Activated T-cell treated with anti-CD3 and anti-CD28 coated beads, Interleukin-2, amount 50 U/mL, for 4 hours (primary cell): ENCODE data around the gene XCR1. TPM values are rescaled to one million over a fixed set of nuclear protein-coding genes. Genes with fewer than 3 reads are reported as not detected.

ENCODE experiments used
- ATAC-seq, 2 donors: fragments of 200-7000 bp; cut with Tn5 transposase; one replicate each; pipeline ENCODE4 v1.10.0; 2021
- DNase-seq: peaks from one replicate; pipeline ENCODE4 v3.0.0-alpha.2; 2020
- H3K27me3 Mint-ChIP-seq: one replicate; pipeline ENCODE4 v1.8.0; 2021; ENCODE audit warnings: low read depth, mixed read lengths
- H3K36me3 Mint-ChIP-seq: one replicate; pipeline ENCODE4 v1.8.0; 2022; ENCODE audit warnings: mixed read lengths; ENCODE audit not compliant: insufficient read depth
- H3K4me1 Mint-ChIP-seq: one replicate; pipeline ENCODE4 v1.8.0; 2021; ENCODE audit warnings: low read depth, mixed read lengths
- H3K4me3 Mint-ChIP-seq: one replicate; pipeline ENCODE4 v1.8.0; 2021; ENCODE audit warnings: mild to moderate bottlenecking, moderate library complexity, mixed read lengths
- H3K9me3 Mint-ChIP-seq: one replicate; pipeline ENCODE4 v1.8.0; 2021; ENCODE audit warnings: mixed read lengths
- total RNA-seq, 3 donors: library from RNA; stranded (reverse); gene quantifications; one replicate each; pipeline ENCODE4 v1.2.1, GENCODE V29; 2021

The XCR1 gene
- total RNA-seq, 3 donors from 2014 or later = not detected

- ATAC-seq (no peak), DNase-seq (no peak)
- Mint-ChIP-seq H3K36me3 (peaks cover 24% of the 10 kb centered on the region), H3K9me3 (no peaks in the 10 kb centered on the region), H3K27me3 (no peaks in the 10 kb centered on the region), H3K4me3 (no peak overlapping the region), H3K4me1 (peaks cover 70% of the 10 kb centered on the region)
These were observed 38.9 kb downstream of the XCR1 start for GRCh38 chr3:45988362-45988761.

DNA sequence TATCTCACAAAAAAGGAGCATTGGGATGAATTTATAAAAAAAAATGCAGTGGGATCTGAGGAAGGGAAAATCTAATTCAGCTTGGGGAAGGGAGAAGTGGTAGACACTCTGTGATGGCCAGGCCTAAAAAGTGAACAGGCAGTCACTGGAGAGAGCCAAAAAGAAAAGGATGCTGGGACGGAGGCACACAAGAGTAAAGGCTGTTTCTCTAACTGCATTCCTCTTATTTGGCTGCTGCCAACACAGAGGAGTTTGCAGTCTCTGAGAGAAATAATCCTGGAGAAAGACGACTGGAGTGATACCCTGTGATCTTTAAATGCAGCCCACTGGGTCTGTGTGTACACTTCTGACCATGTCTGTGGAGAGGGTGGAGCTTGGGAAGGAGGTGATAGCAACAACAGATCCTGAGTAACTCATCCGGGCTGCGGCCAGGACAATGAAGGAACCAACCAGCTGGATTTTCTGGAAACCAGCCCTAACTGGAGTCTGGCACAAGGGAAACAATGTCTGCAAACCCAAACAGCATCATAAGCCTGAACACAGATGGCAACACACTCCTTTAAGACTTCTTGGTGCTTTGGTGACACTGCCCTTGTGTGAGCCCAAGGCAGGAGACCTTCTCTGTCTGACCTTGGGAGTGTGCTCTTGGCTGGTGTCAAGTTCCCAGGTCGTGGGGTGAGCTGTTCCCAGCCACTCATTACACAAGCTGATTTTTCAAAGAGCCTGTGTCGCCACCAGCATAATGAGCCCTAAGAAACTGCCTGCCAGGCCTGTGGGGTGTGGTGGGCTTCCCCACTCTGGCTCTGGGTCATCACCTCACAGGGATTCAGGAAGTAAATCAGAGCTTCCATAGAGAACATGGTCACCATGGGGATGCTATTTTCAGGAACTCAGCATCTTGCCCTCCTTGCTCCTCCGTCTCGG lies 39.7 kb downstream of the XCR1 start:
- Mint-ChIP-seq H3K9me3 (no peaks in the 10 kb centered on the region), H3K4me1 (peaks cover 62% of the 10 kb centered on the region), H3K4me3 (no peak overlapping the region), H3K36me3 (peaks cover 30% of the 10 kb centered on the region), H3K27me3 (no peaks in the 10 kb centered on the region)
- DNase-seq (no peak), ATAC-seq (no peak)

- H3K4me3 Mint-ChIP-seq = no peak overlapping the region
- H3K4me1 Mint-ChIP-seq = peaks cover 55% of the 10 kb centered on the region
- peaks cover 35% of the 10 kb centered on the region for H3K36me3 Mint-ChIP-seq
- no peaks in the 10 kb centered on the region for H3K9me3 Mint-ChIP-seq
- DNase-seq = no peak
- H3K27me3 Mint-ChIP-seq = no peaks in the 10 kb centered on the region
- ATAC-seq = no peak
These were observed 40.8 kb downstream of the XCR1 start for GRCh38 chr3:45986303-45986982.

GRCh38 chr3:45985532-45986302 lies 41.6 kb downstream of the XCR1 start:
- Mint-ChIP-seq H3K36me3 (peaks cover 40% of the 10 kb centered on the region), H3K9me3 (no peaks in the 10 kb centered on the region), H3K4me1 (peaks cover 59% of the 10 kb centered on the region), H3K4me3 (no peak overlapping the region), H3K27me3 (no peaks in the 10 kb centered on the region)
- ATAC-seq (no peak), DNase-seq (no peak)

DNA sequence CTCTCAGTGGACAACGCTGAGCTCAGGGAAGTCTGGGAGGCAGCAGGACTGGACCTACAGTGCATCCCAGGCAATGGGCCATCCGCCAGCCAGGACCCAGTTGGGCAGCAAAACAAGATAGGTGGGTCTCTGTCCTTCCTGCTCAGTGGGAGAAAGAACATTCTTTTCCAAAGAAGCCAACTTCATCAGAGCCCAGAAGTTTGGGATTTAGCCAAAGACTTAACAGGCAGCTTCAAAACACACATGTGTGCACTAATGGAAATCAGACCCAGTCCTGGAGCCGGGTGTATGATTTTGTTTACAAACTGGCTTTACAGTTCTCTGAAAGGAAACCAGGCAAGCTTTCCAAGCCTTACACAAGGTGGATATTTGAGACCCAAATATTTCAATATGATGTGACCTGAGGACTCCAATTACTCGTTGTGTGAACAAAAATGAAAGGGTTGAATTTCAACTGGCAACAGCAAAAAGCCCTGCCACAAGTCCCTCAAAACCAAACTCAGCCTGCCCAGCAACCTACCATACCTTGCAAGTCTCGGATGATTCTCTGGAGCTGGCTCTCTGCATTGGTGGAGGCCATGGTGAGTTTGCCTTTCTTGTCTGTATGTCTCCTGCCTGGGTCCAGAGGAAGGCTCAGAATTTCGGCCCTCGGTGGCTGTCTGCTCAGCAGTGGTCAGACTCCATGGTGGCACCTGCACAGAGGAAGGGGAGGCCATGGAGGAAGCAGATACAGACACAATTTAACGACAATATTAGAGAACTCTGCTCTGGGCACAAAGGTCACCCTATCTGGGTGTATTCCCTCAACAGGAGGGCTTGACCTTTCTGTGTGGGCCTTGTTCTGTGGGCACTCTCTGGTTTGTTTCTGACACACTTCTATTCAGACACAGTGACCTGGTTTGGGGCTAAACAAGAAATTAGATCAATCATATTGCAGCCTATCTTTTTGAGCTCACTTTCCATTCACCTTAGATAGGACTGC lies 42.7 kb downstream of the XCR1 start:
- DNase-seq = no peak
- Mint-ChIP-seq H3K36me3 (peaks cover 38% of the 10 kb centered on the region), H3K4me3 (no peak overlapping the region), H3K9me3 (no peaks in the 10 kb centered on the region), H3K27me3 (no peaks in the 10 kb centered on the region), H3K4me1 (peaks cover 60% of the 10 kb centered on the region)
- no peak for ATAC-seq

- no peaks in the 10 kb centered on the region for H3K9me3 Mint-ChIP-seq
- H3K4me1 Mint-ChIP-seq = peaks cover 59% of the 10 kb centered on the region
- DNase-seq (no peak), ATAC-seq (no peak)
- no peaks in the 10 kb centered on the region for H3K27me3 Mint-ChIP-seq
- H3K36me3 Mint-ChIP-seq = peaks cover 42% of the 10 kb centered on the region
- no peak overlapping the region for H3K4me3 Mint-ChIP-seq
These were observed 43.5 kb downstream of the XCR1 start for GRCh38 chr3:45983770-45984169.

DNA sequence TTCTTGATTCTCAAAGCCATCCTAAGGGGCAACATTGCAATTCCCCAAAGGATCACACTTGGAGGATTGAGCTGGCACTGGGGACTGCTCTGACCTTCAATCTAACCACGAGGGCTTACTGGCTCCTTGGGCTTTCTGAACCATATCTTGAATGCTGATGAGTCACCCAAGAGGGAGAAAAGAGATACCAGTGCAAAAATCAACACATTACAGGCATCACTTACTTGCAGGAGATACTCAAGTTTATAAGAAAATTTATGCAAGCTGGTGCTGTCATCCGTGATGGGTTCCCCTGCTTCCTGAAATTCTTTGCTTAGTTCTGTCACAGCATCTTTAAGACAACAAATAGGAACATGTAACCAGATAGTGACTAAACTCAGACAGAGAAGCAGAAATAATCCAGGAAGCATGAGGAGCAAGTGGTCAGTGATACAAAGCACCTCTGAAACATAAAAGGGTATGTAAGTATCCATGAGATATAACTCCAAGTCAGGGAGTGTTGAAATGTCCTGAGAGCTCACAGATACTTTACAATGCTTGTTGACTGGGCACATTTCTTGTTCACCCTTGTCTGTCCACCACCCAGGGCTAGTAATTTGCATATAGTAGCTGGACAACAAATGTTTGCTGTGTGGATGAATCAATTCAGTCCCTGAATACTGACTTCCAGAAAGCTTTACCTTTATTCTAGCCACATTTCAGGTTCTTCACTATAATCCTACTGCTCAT lies 45.8 kb downstream of the XCR1 start:
- peaks cover 58% of the 10 kb centered on the region for H3K4me1 Mint-ChIP-seq
- no peak overlapping the region for H3K4me3 Mint-ChIP-seq
- no peaks in the 10 kb centered on the region for H3K27me3 Mint-ChIP-seq
- peak; percentile 60 to 65 for ATAC-seq
- peaks cover 51% of the 10 kb centered on the region for H3K36me3 Mint-ChIP-seq
- H3K9me3 Mint-ChIP-seq = no peaks in the 10 kb centered on the region
- no peak for DNase-seq

DNA sequence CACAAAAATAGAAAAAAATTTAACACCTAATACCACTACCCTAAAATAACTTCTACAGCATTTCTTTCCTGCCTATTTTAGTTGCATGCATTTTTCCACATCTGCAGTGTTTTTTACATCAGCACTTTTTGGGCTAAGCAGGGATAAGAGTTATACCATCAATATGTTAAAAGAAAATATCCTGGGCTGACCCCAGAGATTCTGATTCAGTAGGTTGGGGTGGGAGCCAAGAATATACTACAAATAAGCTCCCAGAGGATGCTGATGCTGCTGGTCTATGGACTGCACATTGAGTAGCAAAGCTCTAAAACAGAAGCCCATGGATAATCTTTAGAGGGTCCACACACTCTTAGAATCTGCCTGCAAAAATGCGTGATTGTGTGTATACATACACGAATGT lies 46.5 kb downstream of the XCR1 start:
- no peaks in the 10 kb centered on the region for H3K27me3 Mint-ChIP-seq
- DNase-seq (no peak), ATAC-seq (no peak)
- H3K4me3 Mint-ChIP-seq = no peak overlapping the region
- H3K4me1 Mint-ChIP-seq = peaks cover 58% of the 10 kb centered on the region
- no peaks in the 10 kb centered on the region for H3K9me3 Mint-ChIP-seq
- H3K36me3 Mint-ChIP-seq = peaks cover 51% of the 10 kb centered on the region

DNA sequence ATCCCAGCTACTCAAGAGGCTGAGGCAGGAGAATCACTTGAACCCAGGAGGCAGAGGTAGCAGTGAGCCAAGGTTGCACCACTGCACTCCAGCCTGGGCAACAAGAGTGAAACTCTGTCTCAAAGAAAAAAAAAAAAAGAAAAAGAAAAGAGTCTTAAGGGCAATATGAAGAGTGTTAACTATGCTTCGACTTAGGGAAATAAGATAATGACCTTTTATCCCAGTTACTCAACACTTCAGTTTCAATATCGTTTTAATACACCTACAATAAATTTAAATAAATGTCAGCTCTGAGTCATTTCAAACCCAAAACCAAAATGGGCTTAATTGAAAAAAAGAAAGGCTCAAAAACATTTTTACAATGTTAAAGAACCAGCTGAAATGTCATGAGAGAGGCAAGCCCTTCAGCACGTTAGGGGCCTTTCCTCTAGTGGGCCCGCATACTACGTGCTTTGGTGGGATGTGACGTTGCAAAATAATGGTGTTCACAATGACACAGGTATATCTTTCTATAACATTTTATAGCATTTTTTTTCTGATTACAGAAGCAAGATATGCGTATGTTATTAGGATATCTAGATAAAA lies 47.0 kb downstream of the XCR1 start:
- Mint-ChIP-seq H3K36me3 (peaks cover 54% of the 10 kb centered on the region), H3K4me3 (no peak overlapping the region), H3K27me3 (no peaks in the 10 kb centered on the region), H3K4me1 (peaks cover 61% of the 10 kb centered on the region), H3K9me3 (no peaks in the 10 kb centered on the region)
- no peak for DNase-seq
- ATAC-seq = peak; percentile 51 to 55

DNA sequence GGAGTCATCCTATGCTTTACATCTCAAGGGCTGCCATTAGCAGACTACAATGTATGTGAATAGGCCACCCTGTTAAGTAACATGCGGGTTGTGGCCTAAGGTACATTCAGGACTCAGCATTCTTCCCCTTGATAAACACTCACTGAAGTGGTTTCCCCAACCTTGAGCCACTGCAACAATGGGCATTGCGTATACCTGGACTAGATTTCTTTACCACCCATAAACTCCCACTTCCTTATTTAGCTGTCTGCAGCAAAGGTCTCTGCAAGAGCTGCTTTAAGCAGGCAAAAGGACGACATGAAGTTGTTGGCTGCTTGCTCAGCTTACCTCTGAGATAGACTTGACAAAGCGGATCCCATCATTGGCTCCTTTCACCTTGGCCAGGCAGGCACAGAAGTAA lies 47.9 kb downstream of the XCR1 start:
- ATAC-seq = no peak
- H3K9me3 Mint-ChIP-seq = no peaks in the 10 kb centered on the region
- H3K4me1 Mint-ChIP-seq = peaks cover 70% of the 10 kb centered on the region

GRCh38 chr3:45978006-45978761 lies 49.1 kb downstream of the XCR1 start:
- Mint-ChIP-seq H3K4me1 (peaks cover 76% of the 10 kb centered on the region), H3K4me3 (peak overlapping the region; percentile 69), H3K27me3 (no peaks in the 10 kb centered on the region), H3K9me3 (no peaks in the 10 kb centered on the region), H3K36me3 (peaks cover 51% of the 10 kb centered on the region)
- DNase-seq = peak; percentile 36
- ATAC-seq = peak; percentile 15 to 25

More for the DNA sequence above, 47.9 kb downstream of the XCR1 start:
- Mint-ChIP-seq H3K27me3 (no peaks in the 10 kb centered on the region), H3K4me3 (no peak overlapping the region), H3K36me3 (peaks cover 55% of the 10 kb centered on the region)
- no peak for DNase-seq
